SK-N-MC (cell line): ENCODE results near the gene ITGA11.

Experiments used
- EZH2 ChIP-seq: fragments of 200-600 bp; sonication (generic); IDR thresholded peaks from one replicate; pipeline ENCODE4 v1.6.1; 2017; ENCODE audit warnings: antibody characterized with exemption
- FOXP2 ChIP-seq: optimal IDR thresholded peaks from 2 replicates; pipeline ENCODE3; 2011; ENCODE audit warnings: mild to moderate bottlenecking, moderate library complexity; ENCODE audit not compliant: insufficient read depth; ENCODE audit errors: extremely low read length, control extremely low read depth
- POLR2AphosphoS5 ChIP-seq: IDR thresholded peaks from 2 replicates; pipeline ENCODE4 v1.6.1; 2012; ENCODE audit warnings: mild to moderate bottlenecking, low read depth, low read length, borderline replicate concordance

- no peak for TF ChIP-seq EZH2
- no peak for TF ChIP-seq POLR2AphosphoS5
- no peak for TF ChIP-seq FOXP2
Measured at GRCh38 chr15:68372291-68372811, 59.6 kb downstream of the ITGA11 start.
